Panc1 (cell line): Measurements from ENCODE around the gene WDR27.

Source experiments
- POLR2AphosphoS5 ChIP-seq: IDR thresholded peaks from 2 replicates; pipeline ENCODE4 v1.6.1; 2012; ENCODE audit warnings: mild to moderate bottlenecking, low read depth, low read length, moderate library complexity
- SIN3A ChIP-seq: IDR thresholded peaks from 2 replicates; pipeline ENCODE4 v1.6.1; 2012; ENCODE audit warnings: low read depth, mild to moderate bottlenecking, low read length, moderate library complexity, borderline replicate concordance; ENCODE audit not compliant: insufficient read depth
- TCF7L2 ChIP-seq: IDR thresholded peaks from 2 replicates; pipeline ENCODE4 v1.6.1; 2011; ENCODE audit warnings: mild to moderate bottlenecking, low read depth, low read length, inconsistent platforms
- TF ChIP-seq, protein P1 (sequence below): fragments of 450-650 bp; IDR thresholded peaks from 2 replicates; pipeline ENCODE4 v1.5.1; 2017; ENCODE audit warnings: mild to moderate bottlenecking
- TF ChIP-seq, protein P2 (sequence below), 2 experiments: IDR thresholded peaks; 2 replicates each; pipeline ENCODE4 v1.6.1; 2011 to 2012; ENCODE audit warnings: low read depth in 2 of 2, control low read depth in 1 of 2, low read length in 1 of 2, mild to moderate bottlenecking in 1 of 2, moderate library complexity in 1 of 2; ENCODE audit not compliant: insufficient read depth in 1 of 2

DNA sequence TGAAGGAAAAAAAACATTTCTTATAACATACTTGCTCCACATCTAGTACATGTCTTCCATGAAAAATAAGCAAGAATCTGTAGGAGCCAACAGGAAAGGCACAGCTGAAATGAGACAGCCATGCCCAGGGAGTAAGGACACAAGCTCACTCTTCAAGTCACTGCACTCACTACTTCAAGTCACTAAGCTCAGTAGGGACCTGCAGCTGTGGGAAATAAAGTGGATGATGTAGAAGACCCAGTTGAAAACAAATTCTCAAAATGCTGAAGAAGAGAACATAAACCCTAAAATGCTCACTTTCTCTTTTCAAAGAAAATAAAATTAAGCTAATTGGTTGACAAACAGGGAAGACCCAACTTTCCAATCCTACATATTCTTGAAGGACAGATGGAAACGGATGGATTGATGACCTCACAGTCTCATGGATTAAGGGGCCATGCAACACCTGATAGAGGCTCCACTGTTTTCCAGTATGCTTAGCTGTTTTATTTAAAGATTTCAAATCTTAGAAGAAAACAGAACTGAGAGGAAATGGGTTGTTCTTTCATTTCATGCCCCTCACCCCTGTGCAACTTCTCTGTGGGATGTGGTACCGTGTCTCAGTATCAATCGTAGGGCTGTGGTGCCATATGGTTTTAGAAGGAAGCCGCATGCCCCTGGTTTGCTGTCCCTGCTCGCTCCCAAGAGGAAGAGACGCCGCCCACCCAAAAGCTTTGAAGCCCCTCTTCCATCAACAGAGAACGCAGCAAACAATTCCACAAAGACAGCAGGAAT is 133.3 kb downstream of the WDR27 start:
- no peak for TF ChIP-seq POLR2AphosphoS5
- TF ChIP-seq, protein P1, sequence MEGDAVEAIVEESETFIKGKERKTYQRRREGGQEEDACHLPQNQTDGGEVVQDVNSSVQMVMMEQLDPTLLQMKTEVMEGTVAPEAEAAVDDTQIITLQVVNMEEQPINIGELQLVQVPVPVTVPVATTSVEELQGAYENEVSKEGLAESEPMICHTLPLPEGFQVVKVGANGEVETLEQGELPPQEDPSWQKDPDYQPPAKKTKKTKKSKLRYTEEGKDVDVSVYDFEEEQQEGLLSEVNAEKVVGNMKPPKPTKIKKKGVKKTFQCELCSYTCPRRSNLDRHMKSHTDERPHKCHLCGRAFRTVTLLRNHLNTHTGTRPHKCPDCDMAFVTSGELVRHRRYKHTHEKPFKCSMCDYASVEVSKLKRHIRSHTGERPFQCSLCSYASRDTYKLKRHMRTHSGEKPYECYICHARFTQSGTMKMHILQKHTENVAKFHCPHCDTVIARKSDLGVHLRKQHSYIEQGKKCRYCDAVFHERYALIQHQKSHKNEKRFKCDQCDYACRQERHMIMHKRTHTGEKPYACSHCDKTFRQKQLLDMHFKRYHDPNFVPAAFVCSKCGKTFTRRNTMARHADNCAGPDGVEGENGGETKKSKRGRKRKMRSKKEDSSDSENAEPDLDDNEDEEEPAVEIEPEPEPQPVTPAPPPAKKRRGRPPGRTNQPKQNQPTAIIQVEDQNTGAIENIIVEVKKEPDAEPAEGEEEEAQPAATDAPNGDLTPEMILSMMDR = no peak
- TF ChIP-seq SIN3A = no peak
- TF ChIP-seq, protein P2, sequence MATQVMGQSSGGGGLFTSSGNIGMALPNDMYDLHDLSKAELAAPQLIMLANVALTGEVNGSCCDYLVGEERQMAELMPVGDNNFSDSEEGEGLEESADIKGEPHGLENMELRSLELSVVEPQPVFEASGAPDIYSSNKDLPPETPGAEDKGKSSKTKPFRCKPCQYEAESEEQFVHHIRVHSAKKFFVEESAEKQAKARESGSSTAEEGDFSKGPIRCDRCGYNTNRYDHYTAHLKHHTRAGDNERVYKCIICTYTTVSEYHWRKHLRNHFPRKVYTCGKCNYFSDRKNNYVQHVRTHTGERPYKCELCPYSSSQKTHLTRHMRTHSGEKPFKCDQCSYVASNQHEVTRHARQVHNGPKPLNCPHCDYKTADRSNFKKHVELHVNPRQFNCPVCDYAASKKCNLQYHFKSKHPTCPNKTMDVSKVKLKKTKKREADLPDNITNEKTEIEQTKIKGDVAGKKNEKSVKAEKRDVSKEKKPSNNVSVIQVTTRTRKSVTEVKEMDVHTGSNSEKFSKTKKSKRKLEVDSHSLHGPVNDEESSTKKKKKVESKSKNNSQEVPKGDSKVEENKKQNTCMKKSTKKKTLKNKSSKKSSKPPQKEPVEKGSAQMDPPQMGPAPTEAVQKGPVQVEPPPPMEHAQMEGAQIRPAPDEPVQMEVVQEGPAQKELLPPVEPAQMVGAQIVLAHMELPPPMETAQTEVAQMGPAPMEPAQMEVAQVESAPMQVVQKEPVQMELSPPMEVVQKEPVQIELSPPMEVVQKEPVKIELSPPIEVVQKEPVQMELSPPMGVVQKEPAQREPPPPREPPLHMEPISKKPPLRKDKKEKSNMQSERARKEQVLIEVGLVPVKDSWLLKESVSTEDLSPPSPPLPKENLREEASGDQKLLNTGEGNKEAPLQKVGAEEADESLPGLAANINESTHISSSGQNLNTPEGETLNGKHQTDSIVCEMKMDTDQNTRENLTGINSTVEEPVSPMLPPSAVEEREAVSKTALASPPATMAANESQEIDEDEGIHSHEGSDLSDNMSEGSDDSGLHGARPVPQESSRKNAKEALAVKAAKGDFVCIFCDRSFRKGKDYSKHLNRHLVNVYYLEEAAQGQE (IDR thresholded peaks at IDR 0.05; ENCODE audit: insufficient read depth in 1 of 2, low read depth in 2 of 2, low read length in 1 of 2) = no peak
- TF ChIP-seq TCF7L2 = no peak
